COR-L47 (cell line): Measurements from ENCODE around the gene ZNF549.
A peak's percentile ranks its signal among the peaks of the same experiment; 100 is the strongest.

Experiments used
- DNase-seq: peaks from one replicate; lab custom pipeline; 2025; lab: John Stamatoyannopoulos, UW

The ZNF549 gene

GRCh38 chr19:57566396-57567265, 39.5 kb downstream of the ZNF549 start:
- DNase-seq = peak; percentile 18

- no peak for DNase-seq
Measured at GRCh38 chr19:57570707-57571106, 43.6 kb downstream of the ZNF549 start.

GRCh38 chr19:57572415-57572947, 45.3 kb downstream of the ZNF549 start:
- no peak for DNase-seq

GRCh38 chr19:57576661-57577060, 49.5 kb downstream of the ZNF549 start:
- no peak for DNase-seq

GRCh38 chr19:57578487-57579205, 51.5 kb downstream of the ZNF549 start, which contains the start of gene ZNF416:
ZNF416 (minus strand) TSS chr19:57578911; CDS start chr19:57578704, 207 bp downstream.
- DNase-seq = peak; percentile 99

- DNase-seq = no peak
Measured at GRCh38 chr19:57583104-57583520, 56.0 kb downstream of the ZNF549 start.

- DNase-seq = peak; percentile 84
Measured at GRCh38 chr19:57583521-57584416, 56.6 kb downstream of the ZNF549 start, which contains the start of gene ZIK1. ZIK1 (plus strand) TSS chr19:57584145; CDS start chr19:57584357, 212 bp downstream.

GRCh38 chr19:57587529-57587928, 60.4 kb downstream of the ZNF549 start:
- DNase-seq = no peak

GRCh38 chr19:57599377-57599760, 72.2 kb downstream of the ZNF549 start:
- no peak for DNase-seq

- DNase-seq = peak; percentile 92
Measured at GRCh38 chr19:57599761-57600383, 72.7 kb downstream of the ZNF549 start, which contains the start of gene ZNF530. ZNF530 (plus strand) TSS chr19:57599885; CDS start chr19:57604346, 4,461 bp downstream.

- DNase-seq = no peak
Measured at GRCh38 chr19:57606931-57607330, 79.8 kb downstream of the ZNF549 start.
